Hepatocyte (in vitro differentiated cells): Measurements from ENCODE around the gene ETV7. TPM values are rescaled to one million over a fixed set of nuclear protein-coding genes. Genes with fewer than 3 reads are reported as not detected.

Experiments used
- DNase-seq: peaks from one replicate; pipeline ENCODE4 v3.0.0-alpha.2; 2016; ENCODE audit warnings: low spot score
- H2AFZ ChIP-seq: fragments of 200-600 bp; sonication (generic); 2 replicates; pipeline ENCODE4 v1.6.0; 2016; ENCODE audit warnings: antibody characterized with exemption, mild to moderate bottlenecking
- H3K27ac ChIP-seq: fragments of 200-600 bp; sonication (generic); 2 replicates; pipeline ENCODE4 v1.5.1; 2016; ENCODE audit warnings: mild to moderate bottlenecking
- H3K27me3 ChIP-seq: fragments of 200-600 bp; sonication (generic); 2 replicates; pipeline ENCODE4 v1.6.1; 2016
- H3K36me3 ChIP-seq: fragments of 200-600 bp; sonication (generic); replicated peaks from 2 replicates; pipeline ENCODE4 v1.5.1; 2016; ENCODE audit warnings: low read depth; ENCODE audit not compliant: insufficient read depth
- H3K4me1 ChIP-seq: fragments of 200-600 bp; sonication (generic); 2 replicates; pipeline ENCODE4 v1.5.1; 2016; ENCODE audit warnings: mild to moderate bottlenecking, moderate library complexity; ENCODE audit not compliant: insufficient read depth
- H3K4me2 ChIP-seq: fragments of 200-600 bp; sonication (generic); 2 replicates; pipeline ENCODE4 v1.6.0; 2016
- H3K4me3 ChIP-seq: fragments of 200-600 bp; sonication (generic); 2 replicates; pipeline ENCODE4 v1.5.1; 2016; ENCODE audit warnings: mild to moderate bottlenecking
- H3K79me2 ChIP-seq: fragments of 200-600 bp; sonication (generic); 2 replicates; pipeline ENCODE4 v1.6.0; 2017; ENCODE audit warnings: mild to moderate bottlenecking
- H3K9me2 ChIP-seq: fragments of 200-600 bp; sonication (generic); replicated peaks from 2 replicates; pipeline ENCODE4 v1.6.0; 2017; ENCODE audit warnings: mild to moderate bottlenecking; ENCODE audit not compliant: insufficient read depth
- H3K9me3 ChIP-seq: fragments of 200-600 bp; sonication (generic); 2 replicates; pipeline ENCODE4 v1.5.1; 2016; ENCODE audit warnings: low read depth, mild to moderate bottlenecking
- H4K20me1 ChIP-seq: fragments of 200-600 bp; sonication (generic); 2 replicates; pipeline ENCODE4 v1.6.0; 2016; ENCODE audit warnings: mild to moderate bottlenecking; ENCODE audit not compliant: insufficient read depth, poor library complexity, severe bottlenecking
- CTCF ChIP-seq: fragments of 200-600 bp; sonication (generic); IDR thresholded peaks from 2 replicates; pipeline ENCODE4 v1.5.1; 2016; ENCODE audit warnings: antibody characterized with exemption, mild to moderate bottlenecking; ENCODE audit not compliant: poor library complexity
- EZH2 ChIP-seq: fragments of 200-600 bp; sonication (generic); IDR thresholded peaks from 2 replicates; pipeline ENCODE4 v1.6.1; 2016; ENCODE audit warnings: antibody characterized with exemption, mild to moderate bottlenecking, borderline replicate concordance
- EZH2phosphoT487 ChIP-seq: fragments of 200-600 bp; sonication (generic); IDR thresholded peaks from one replicate; pipeline ENCODE4 v1.6.1; 2018; ENCODE audit warnings: antibody characterized with exemption, mild to moderate bottlenecking, low read depth, moderate library complexity; ENCODE audit not compliant: unreplicated experiment, severe bottlenecking
- WGBS: methylation state at CpG from one replicate; pipeline ENCODE4 v1.1.6; 2016; ENCODE audit warnings: low lambda C conversion rate; ENCODE audit errors: missing lambda C conversion rate; 5-methylcytosine and 5-hydroxymethylcytosine counted together
- polyA plus RNA-seq: library from polyadenylated mRNA; unstranded; fragments of >200 nt; fragmentation: Nextera tagmentation; extraction: Ambion mirVana; gene quantifications from 2 replicates; pipeline ENCODE4 v1.2.1, GENCODE V29; 2016
- total RNA-seq: library from RNA; depleted of rRNA; stranded (reverse); fragments of >200 nt; gene quantifications from 2 replicates; pipeline ENCODE4 v1.2.3, GENCODE V29; 2014

ETV7 gene
- total and polyA plus RNA-seq, 2 experiments from 2014 or later, result 1.2 TPM

GRCh38 chr6:36371211-36371610, 16.3 kb downstream of the ETV7 start:
- Histone ChIP-seq H4K20me1 (no peaks in the 10 kb centered on the region), H2AFZ (no peak overlapping the region), H3K79me2 (no peaks in the 10 kb centered on the region), H3K4me2 (no peak overlapping the region), H3K4me3 (no peak overlapping the region), H3K27ac (no peak overlapping the region), H3K36me3 (no peaks in the 10 kb centered on the region), H3K9me3 (no peaks in the 10 kb centered on the region), H3K27me3 (no peaks in the 10 kb centered on the region), H3K9me2 (no peaks in the 10 kb centered on the region), H3K4me1 (no peaks in the 10 kb centered on the region)
- no peak for DNase-seq
- TF ChIP-seq CTCF (no peak), EZH2 (no peak), EZH2phosphoT487 (no peak)
- WGBS, result 94% methylated on average over 9 of the region's 9 CpGs

- 97% methylated on average over 2 of the region's 2 CpGs for WGBS
- H3K4me1 ChIP-seq, result no peaks in the 10 kb centered on the region
Measured at GRCh38 chr6:36370638-36371037, 16.8 kb downstream of the ETV7 start.

DNA sequence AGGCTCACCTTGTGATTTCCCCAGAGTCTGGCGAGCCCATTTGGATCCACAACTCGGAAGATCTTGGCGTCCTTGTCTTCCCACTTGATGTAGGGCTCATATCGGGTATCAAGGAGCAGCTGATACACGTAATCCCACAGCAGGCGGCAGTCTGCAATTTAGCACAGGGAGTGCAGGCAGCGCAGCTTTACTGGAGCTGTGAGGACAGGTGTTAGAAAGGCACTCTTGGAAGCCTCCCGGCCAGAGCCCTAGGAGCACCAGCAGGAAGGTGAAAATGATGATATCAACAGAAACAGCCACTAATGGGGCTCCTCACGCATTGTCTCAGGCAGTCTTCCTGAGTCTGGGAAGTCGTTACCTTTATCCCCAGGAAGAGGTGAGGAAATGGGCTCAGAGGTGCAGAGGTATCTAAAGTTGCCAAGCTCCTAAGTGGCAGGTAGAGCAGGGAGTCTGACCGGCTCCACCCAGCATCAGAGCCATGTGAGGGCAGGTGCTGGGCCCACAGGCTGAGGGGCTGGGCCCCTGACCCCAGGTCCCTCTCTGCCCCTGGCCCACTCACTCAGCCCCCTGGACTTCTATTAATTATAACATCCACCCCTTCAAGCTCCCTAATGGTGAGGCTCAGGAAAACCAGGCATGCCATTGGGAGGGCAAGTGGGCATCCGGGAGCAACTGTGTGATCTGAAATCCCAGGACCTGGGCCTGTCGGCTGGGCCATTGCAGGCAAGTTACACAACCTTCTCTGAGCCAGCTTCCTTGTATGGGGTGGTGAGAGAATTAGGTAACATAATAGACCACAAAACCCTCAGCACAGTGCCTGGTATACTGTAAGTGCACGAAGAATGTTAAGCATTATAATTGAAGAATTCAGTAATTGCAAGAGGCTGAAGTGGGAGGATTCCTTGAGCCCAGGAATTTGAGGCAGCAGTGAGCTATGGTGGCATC, 18.3 kb downstream of the ETV7 start:
- Histone ChIP-seq H3K9me2 (no peaks in the 10 kb centered on the region), H3K4me2 (no peak overlapping the region), H2AFZ (no peak overlapping the region), H3K27ac (no peak overlapping the region), H3K4me1 (no peaks in the 10 kb centered on the region), H3K9me3 (no peaks in the 10 kb centered on the region), H3K4me3 (no peak overlapping the region), H3K27me3 (no peaks in the 10 kb centered on the region), H4K20me1 (no peaks in the 10 kb centered on the region), H3K79me2 (no peaks in the 10 kb centered on the region), H3K36me3 (no peaks in the 10 kb centered on the region)
- 73% methylated on average over 14 of the region's 14 CpGs for whole genome bisulfite sequencing
- TF ChIP-seq EZH2, result no peak
- TF ChIP-seq CTCF, result no peak
- no peak for TF ChIP-seq EZH2phosphoT487
- no peak for DNase-seq

More at GRCh38 chr6:36370638-36371037, 16.8 kb downstream of the ETV7 start:
- TF ChIP-seq EZH2phosphoT487 (no peak), CTCF (no peak), EZH2 (no peak)
- Histone ChIP-seq H3K9me3 (no peaks in the 10 kb centered on the region), H3K79me2 (no peaks in the 10 kb centered on the region), H3K27me3 (no peaks in the 10 kb centered on the region), H3K4me2 (no peak overlapping the region), H3K27ac (no peak overlapping the region), H3K4me3 (no peak overlapping the region), H3K9me2 (no peaks in the 10 kb centered on the region), H3K36me3 (no peaks in the 10 kb centered on the region), H2AFZ (no peak overlapping the region), H4K20me1 (no peaks in the 10 kb centered on the region)
- DNase-seq, result no peak
